ENCODE data around the gene NEK7.

GRCh38 chr1:198151688-198152087, 5.1 kb upstream of the NEK7 start:
- TF ChIP-seq POU5F1 (IDR thresholded peaks at IDR 0.05; ENCODE audit: low read depth, low read length) (no peak), CHD1 (IDR thresholded peaks at IDR 0.05; ENCODE audit: low read depth, low read length) (no peak), EZH2 (IDR thresholded peaks at IDR 0.05; ENCODE audit: low read depth, low read length, severe bottlenecking) (no peak), TCF12 (IDR thresholded peaks at IDR 0.05; ENCODE audit: low read depth, low read length) (no peak), CTCF (IDR thresholded peaks at IDR 0.05; ENCODE audit: control extremely low read depth in 1 of 3, insufficient read depth in 1 of 3, low read depth in 1 of 3, low read length in 3 of 3) (no peak), POLR2A (IDR thresholded peaks at IDR 0.05; ENCODE audit: control extremely low read depth in 1 of 2, low read depth in 2 of 2, low read length in 2 of 2) (no peak), RFX5 (IDR thresholded peaks at IDR 0.05; ENCODE audit: borderline replicate concordance, low read depth, low read length) (no peak)

Measured in H1 (cell line).